ENCODE results near the gene MYL6.
"Not testable (repeated sequence)": the region's sequence is repeated elsewhere in the genome, so short reads cannot be mapped to it uniquely, and the experiment has no call there.

The MYL6 gene

GRCh38 chr12:56158029-56158925 is at the start of gene MYL6:
Gene MYL6, plus strand, starts transcription at chr12:56158359. Its CDS starts 43 bp downstream, at chr12:56158402.
- Mint-ChIP-seq H3K9me3 (no peaks in the 10 kb centered on the region), H3K4me1 (peaks cover 51% of the 10 kb centered on the region), H3K27me3 (no peaks in the 10 kb centered on the region), H3K36me3 (peaks cover 57% of the 10 kb centered on the region), H3K27ac (peak within 1 kb of the TSS; percentile 94), H3K4me3 (peak within 1 kb of the TSS; percentile 95)
- CTCF ChIA-PET, result interaction anchor here (0.7 to 3.5 kb wide), 8 partner anchors 15 to 63 kb away, joined by 3 to 18 read pairs (median 6); partner anchors contain the start of genes ESYT1, RNF41, SMARCC2 and ZC3H10
- DNase-seq, result peak; percentile 97

- CTCF ChIA-PET, result interaction anchor here (1.2 kb wide), 1 partner anchor 25 kb away, joined by 3 read pairs; no protein-coding TSS in a partner anchor
- no peak overlapping the region for H3K27ac Mint-ChIP-seq
- no peak for DNase-seq
- no peaks in the 10 kb centered on the region for H3K9me3 Mint-ChIP-seq
- peaks cover 36% of the 10 kb centered on the region for H3K4me1 Mint-ChIP-seq
- no peaks in the 10 kb centered on the region for H3K27me3 Mint-ChIP-seq
- H3K36me3 Mint-ChIP-seq, result peaks cover 72% of the 10 kb centered on the region
- H3K4me3 Mint-ChIP-seq, result no peak overlapping the region
These were observed 47.6 kb upstream of the MYL6 start for GRCh38 chr12:56110571-56110970.

GRCh38 chr12:56114084-56114483 is 44.1 kb upstream of the MYL6 start:
- Mint-ChIP-seq H3K9me3 (no peaks in the 10 kb centered on the region), H3K4me1 (peaks cover 30% of the 10 kb centered on the region), H3K27ac (peak overlapping the region; percentile 77), H3K27me3 (no peaks in the 10 kb centered on the region), H3K36me3 (peaks cover 62% of the 10 kb centered on the region), H3K4me3 (peak overlapping the region; percentile 21)
- no peak for DNase-seq
- CTCF ChIA-PET, result no interaction called here

GRCh38 chr12:56115329-56115728 is 42.8 kb upstream of the MYL6 start:
- H3K9me3 Mint-ChIP-seq, result no peaks in the 10 kb centered on the region
- DNase-seq, result no peak
- peak overlapping the region; percentile 97 for H3K27ac Mint-ChIP-seq
- peak overlapping the region; percentile 94 for H3K4me3 Mint-ChIP-seq
- peaks cover 56% of the 10 kb centered on the region for H3K36me3 Mint-ChIP-seq
- H3K4me1 Mint-ChIP-seq, result peaks cover 41% of the 10 kb centered on the region
- CTCF ChIA-PET, result interaction anchor here (0.7 to 1.4 kb wide), 3 partner anchors 11 to 112 kb away, joined by 3 to 6 read pairs (median 3); partner anchors contain the start of genes ESYT1 and PA2G4
- H3K27me3 Mint-ChIP-seq, result no peaks in the 10 kb centered on the region

GRCh38 chr12:56116267-56117081 is 41.7 kb upstream of the MYL6 start, which contains the start of gene RPL41:
Gene RPL41, plus strand, starts transcription at chr12:56116633.
- Mint-ChIP-seq H3K9me3 (no peaks in the 10 kb centered on the region), H3K4me3 (peak within 1 kb of the TSS; percentile 94), H3K4me1 (peaks cover 46% of the 10 kb centered on the region), H3K36me3 (peaks cover 54% of the 10 kb centered on the region), H3K27me3 (no peaks in the 10 kb centered on the region), H3K27ac (peak within 1 kb of the TSS; percentile 97)
- DNase-seq, result peak; percentile 95
- CTCF ChIA-PET, result interaction anchor here (0.7 to 5.2 kb wide), 8 partner anchors 12 to 377 kb away, joined by 3 to 87 read pairs (median 12); partner anchors contain the start of genes ESYT1, PA2G4 and SMARCC2

- peak overlapping the region; percentile 97 for H3K27ac Mint-ChIP-seq
- H3K27me3 Mint-ChIP-seq, H3K9me3 Mint-ChIP-seq, DNase-seq: not testable (repeated sequence)
- H3K4me3 Mint-ChIP-seq, result peak overlapping the region; percentile 94
- H3K4me1 Mint-ChIP-seq, result peaks cover 46% of the 10 kb centered on the region
- CTCF ChIA-PET, result interaction anchor here (1.4 to 5.2 kb wide), 7 partner anchors 9 to 378 kb away, joined by 3 to 87 read pairs (median 13); partner anchors contain the start of genes ESYT1 and SMARCC2
- H3K36me3 Mint-ChIP-seq, result peaks cover 50% of the 10 kb centered on the region
These were observed 41.0 kb upstream of the MYL6 start for GRCh38 chr12:56117082-56117706.

GRCh38 chr12:56117778-56118687 is 40.1 kb upstream of the MYL6 start, which contains the start of gene ZC3H10:
Gene ZC3H10, plus strand, starts transcription at chr12:56118266. Its CDS starts 2,297 bp downstream, at chr12:56120563.
- H3K27me3 Mint-ChIP-seq, result no peaks in the 10 kb centered on the region
- peak; percentile 99 for DNase-seq
- H3K4me3 Mint-ChIP-seq, result peak within 1 kb of the TSS; percentile 94
- peaks cover 46% of the 10 kb centered on the region for H3K4me1 Mint-ChIP-seq
- CTCF ChIA-PET, result interaction anchor here (0.7 to 5.2 kb wide), 21 partner anchors 8 to 379 kb away, joined by 3 to 87 read pairs (median 6); partner anchors contain the start of genes ANKRD52, ESYT1, PA2G4 and RAB5B
- peak within 1 kb of the TSS; percentile 97 for H3K27ac Mint-ChIP-seq
- H3K9me3 Mint-ChIP-seq, result no peaks in the 10 kb centered on the region
- peaks cover 41% of the 10 kb centered on the region for H3K36me3 Mint-ChIP-seq

- CTCF ChIA-PET, result interaction anchor here (0.7 to 5.2 kb wide), 20 partner anchors 7 to 345 kb away, joined by 3 to 87 read pairs (median 6); partner anchors contain the start of genes ANKRD52, ESYT1, PA2G4 and RAB5B
- H3K4me3 Mint-ChIP-seq, result peak overlapping the region; percentile 94
These were observed 39.3 kb upstream of the MYL6 start for GRCh38 chr12:56118688-56119357.

GRCh38 chr12:56119361-56119796 is 38.8 kb upstream of the MYL6 start:
- peak; percentile 74 for DNase-seq
- Mint-ChIP-seq H3K4me3 (peak overlapping the region; percentile 94), H3K4me1 (peaks cover 49% of the 10 kb centered on the region), H3K27ac (peak overlapping the region; percentile 97), H3K27me3 (no peaks in the 10 kb centered on the region), H3K9me3 (no peaks in the 10 kb centered on the region), H3K36me3 (peaks cover 28% of the 10 kb centered on the region)
- CTCF ChIA-PET, result interaction anchor here (0.7 to 5.2 kb wide), 18 partner anchors 9 to 227 kb away, joined by 3 to 87 read pairs (median 4); partner anchors contain the start of genes ESYT1, PA2G4, RNF41 and SMARCC2

More at GRCh38 chr12:56118688-56119357, 39.3 kb upstream of the MYL6 start:
- Mint-ChIP-seq H3K36me3 (peaks cover 34% of the 10 kb centered on the region), H3K4me1 (peaks cover 48% of the 10 kb centered on the region), H3K27ac (peak overlapping the region; percentile 97), H3K9me3 (no peaks in the 10 kb centered on the region), H3K27me3 (no peaks in the 10 kb centered on the region)
- no peak for DNase-seq

GRCh38 chr12:56120158-56120846 is 37.9 kb upstream of the MYL6 start:
- no peaks in the 10 kb centered on the region for H3K9me3 Mint-ChIP-seq
- no peaks in the 10 kb centered on the region for H3K27me3 Mint-ChIP-seq
- H3K4me3 Mint-ChIP-seq, result no peak overlapping the region
- peaks cover 28% of the 10 kb centered on the region for H3K36me3 Mint-ChIP-seq
- peaks cover 54% of the 10 kb centered on the region for H3K4me1 Mint-ChIP-seq
- H3K27ac Mint-ChIP-seq, result no peak overlapping the region
- no peak for DNase-seq
- CTCF ChIA-PET, result interaction anchor here (0.7 to 5.2 kb wide), 17 partner anchors 8 to 230 kb away, joined by 3 to 87 read pairs (median 4); partner anchors contain the start of genes ESYT1, PA2G4, RNF41 and SMARCC2

GRCh38 chr12:56121204-56121870 is 36.8 kb upstream of the MYL6 start:
- Mint-ChIP-seq H3K4me1 (peaks cover 60% of the 10 kb centered on the region), H3K36me3 (peaks cover 30% of the 10 kb centered on the region), H3K4me3 (no peak overlapping the region), H3K27ac (no peak overlapping the region), H3K9me3 (no peaks in the 10 kb centered on the region), H3K27me3 (no peaks in the 10 kb centered on the region)
- CTCF ChIA-PET, result interaction anchor here (0.7 to 5.2 kb wide), 2 partner anchors 40 to 69 kb away, joined by 3 to 87 read pairs; partner anchors contain the start of gene SMARCC2
- no peak for DNase-seq

Data from activated naive CD4-positive, alpha-beta T cell treated with anti-CD3 and anti-CD28 coated beads, Interleukin-2, amount 10 ng/mL, durations not matched to agents 7 days and 5 days (primary cell).